Measurements from ENCODE around the gene C1QL4.

- no peak for TF ChIP-seq CTCF (IDR thresholded peaks at IDR 0.05)
- no peak for TF ChIP-seq POLR2A (IDR thresholded peaks at IDR 0.05)
Observed at GRCh38 chr12:49348781-49349180, 11.8 kb upstream of the C1QL4 start.
